ENCODE measurements around the gene FAM50B. TPM values are rescaled to one million over a fixed set of nuclear protein-coding genes. Genes with fewer than 3 reads are reported as not detected.
A peak's percentile ranks its signal among the peaks of the same experiment; 100 is the strongest.

Gene FAM50B
- total and polyA plus RNA-seq, 2 of the 13 experiments (the other 11 are each of a cell fraction or from before 2014, with no cell fraction given) = 0.05 TPM; not detected in 1

GRCh38 chr6:3869632-3870527 lies 20.7 kb downstream of the FAM50B start (continued):
- TF ChIP-seq TBX3 (IDR thresholded peaks at IDR 0.05; ENCODE audit: borderline replicate concordance) (peak; percentile 64; the same call in 1 of the 2 replicates), MED13 (CRISPR knock-in tag; IDR thresholded peaks at IDR 0.05) (peak; percentile 93; the same call in 1 of the 2 replicates), FOXJ3 (CRISPR knock-in tag; IDR thresholded peaks at IDR 0.05; ENCODE audit: borderline replicate concordance) (peak; percentile 81; the same call in 1 of the 2 replicates), KDM6A (CRISPR knock-in tag; IDR thresholded peaks at IDR 0.05; ENCODE audit: low read depth) (peak; percentile 84; the same call in 1 of the 2 replicates), ELK4 (CRISPR knock-in tag; IDR thresholded peaks at IDR 0.05; ENCODE audit: borderline replicate concordance) (no peak), IRF9 (CRISPR knock-in tag; IDR thresholded peaks at IDR 0.05; ENCODE audit: borderline replicate concordance) (peak; percentile 69; the same call in 1 of the 2 replicates), MAZ (IDR thresholded peaks at IDR 0.05; ENCODE audit: borderline replicate concordance, low read depth, low read length) (no peak), MAZ (CRISPR knock-in tag; IDR thresholded peaks at IDR 0.05; ENCODE audit: low read depth) (no peak; the same call in 1 of the 2 replicates), ZNF501 (CRISPR knock-in tag; IDR thresholded peaks at IDR 0.05) (peak; percentile 86; the same call in 1 of the 2 replicates)

Measured in HepG2 (cell line).